Thyroid gland (tissue), 4 donors: ENCODE results near the gene TP73.

Experiments used
- POLR2A ChIP-seq, 2 donors: fragments of 450-650 bp; IDR thresholded peaks; one replicate each; pipeline ENCODE4 v1.6.1; 2017; ENCODE audit warnings: antibody characterized with exemption in 2 of 2, mild to moderate bottlenecking in 2 of 2, moderate library complexity in 1 of 2
- TF ChIP-seq, protein P1 (sequence below), 6 experiments: fragments of 200-600 bp in 3 of 6; fragments of 450-650 bp in 3 of 6; sonication (generic) in 3 of 6; IDR thresholded peaks; one replicate each; pipeline ENCODE4 v1.5.1; 2016 to 2019; ENCODE audit warnings: antibody characterized with exemption in 6 of 6, mild to moderate bottlenecking in 2 of 6, inconsistent platforms in 1 of 6, moderate library complexity in 1 of 6

DNA sequence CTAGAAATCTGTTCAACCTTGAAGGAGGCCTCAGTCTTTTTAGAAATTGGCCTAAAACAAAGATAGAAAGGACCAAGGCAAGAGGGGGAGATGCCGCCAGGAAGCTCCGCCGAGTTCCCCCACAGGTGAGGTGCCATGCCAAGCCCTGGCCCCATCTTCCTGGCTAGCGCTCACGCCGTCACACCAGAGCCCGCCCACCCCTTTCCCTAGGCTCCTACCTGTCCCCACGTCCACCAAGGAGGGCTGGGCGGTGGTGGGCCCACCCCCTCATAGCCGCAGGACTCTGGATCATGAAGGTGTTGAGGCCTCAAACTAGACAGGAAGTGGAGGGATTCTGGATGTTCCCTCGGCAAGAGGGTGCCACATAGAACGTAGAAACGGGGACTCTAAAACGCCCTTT, 84.4 kb downstream of the TP73 start:
- TF ChIP-seq POLR2A (IDR thresholded peaks at IDR 0.05), result no peak
- TF ChIP-seq, protein P1, sequence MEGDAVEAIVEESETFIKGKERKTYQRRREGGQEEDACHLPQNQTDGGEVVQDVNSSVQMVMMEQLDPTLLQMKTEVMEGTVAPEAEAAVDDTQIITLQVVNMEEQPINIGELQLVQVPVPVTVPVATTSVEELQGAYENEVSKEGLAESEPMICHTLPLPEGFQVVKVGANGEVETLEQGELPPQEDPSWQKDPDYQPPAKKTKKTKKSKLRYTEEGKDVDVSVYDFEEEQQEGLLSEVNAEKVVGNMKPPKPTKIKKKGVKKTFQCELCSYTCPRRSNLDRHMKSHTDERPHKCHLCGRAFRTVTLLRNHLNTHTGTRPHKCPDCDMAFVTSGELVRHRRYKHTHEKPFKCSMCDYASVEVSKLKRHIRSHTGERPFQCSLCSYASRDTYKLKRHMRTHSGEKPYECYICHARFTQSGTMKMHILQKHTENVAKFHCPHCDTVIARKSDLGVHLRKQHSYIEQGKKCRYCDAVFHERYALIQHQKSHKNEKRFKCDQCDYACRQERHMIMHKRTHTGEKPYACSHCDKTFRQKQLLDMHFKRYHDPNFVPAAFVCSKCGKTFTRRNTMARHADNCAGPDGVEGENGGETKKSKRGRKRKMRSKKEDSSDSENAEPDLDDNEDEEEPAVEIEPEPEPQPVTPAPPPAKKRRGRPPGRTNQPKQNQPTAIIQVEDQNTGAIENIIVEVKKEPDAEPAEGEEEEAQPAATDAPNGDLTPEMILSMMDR (IDR thresholded peaks at IDR 0.05), result no peak
